Measurements from ENCODE around the gene NCK1.

DNA sequence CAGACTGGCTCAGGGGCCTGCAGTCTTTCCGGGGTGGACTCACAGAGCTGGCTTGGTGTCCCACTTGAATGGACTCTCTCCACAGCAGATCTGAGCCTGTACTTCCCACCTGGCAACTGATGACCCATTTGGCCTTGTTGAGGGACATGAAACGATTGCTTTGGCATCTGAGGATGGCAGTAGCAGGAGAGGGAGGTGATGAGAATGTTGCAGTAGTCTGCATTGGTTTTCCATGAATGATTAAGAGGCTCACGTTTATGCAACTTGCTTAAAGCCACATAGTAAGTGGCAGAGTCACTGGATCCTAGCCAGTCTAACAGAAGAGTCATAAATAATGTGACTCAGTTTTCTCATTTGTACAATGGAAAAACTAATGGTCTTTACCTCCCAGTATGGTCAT, 117.7 kb downstream of the NCK1 start:
- TF ChIP-seq, protein P1, sequence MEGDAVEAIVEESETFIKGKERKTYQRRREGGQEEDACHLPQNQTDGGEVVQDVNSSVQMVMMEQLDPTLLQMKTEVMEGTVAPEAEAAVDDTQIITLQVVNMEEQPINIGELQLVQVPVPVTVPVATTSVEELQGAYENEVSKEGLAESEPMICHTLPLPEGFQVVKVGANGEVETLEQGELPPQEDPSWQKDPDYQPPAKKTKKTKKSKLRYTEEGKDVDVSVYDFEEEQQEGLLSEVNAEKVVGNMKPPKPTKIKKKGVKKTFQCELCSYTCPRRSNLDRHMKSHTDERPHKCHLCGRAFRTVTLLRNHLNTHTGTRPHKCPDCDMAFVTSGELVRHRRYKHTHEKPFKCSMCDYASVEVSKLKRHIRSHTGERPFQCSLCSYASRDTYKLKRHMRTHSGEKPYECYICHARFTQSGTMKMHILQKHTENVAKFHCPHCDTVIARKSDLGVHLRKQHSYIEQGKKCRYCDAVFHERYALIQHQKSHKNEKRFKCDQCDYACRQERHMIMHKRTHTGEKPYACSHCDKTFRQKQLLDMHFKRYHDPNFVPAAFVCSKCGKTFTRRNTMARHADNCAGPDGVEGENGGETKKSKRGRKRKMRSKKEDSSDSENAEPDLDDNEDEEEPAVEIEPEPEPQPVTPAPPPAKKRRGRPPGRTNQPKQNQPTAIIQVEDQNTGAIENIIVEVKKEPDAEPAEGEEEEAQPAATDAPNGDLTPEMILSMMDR (IDR thresholded peaks at IDR 0.05; ENCODE audit: low read length), result no peak
- TF ChIP-seq EZH2 (IDR thresholded peaks at IDR 0.05; ENCODE audit: borderline replicate concordance, low read length), result no peak
